HL-60 (cell line): Measurements from ENCODE around the gene RBM26.

ENCODE experiments used
- DNase-seq, 2 experiments: peaks; one replicate each; pipeline ENCODE4 v3.0.0-alpha.2; 2010 to 2020; ENCODE audit warnings: low read depth in 1 of 2, low spot score in 1 of 2
- H3K27ac ChIP-seq: fragments of 250-450 bp; sonication (Bioruptor Pico); replicated peaks from 2 replicates; pipeline ENCODE4 v1.5.1; 2020; ENCODE audit warnings: mild to moderate bottlenecking, moderate library complexity
- H3K27me3 ChIP-seq: fragments of 250-450 bp; sonication (Bioruptor Pico); 2 replicates; pipeline ENCODE4 v1.5.1; 2021; ENCODE audit warnings: mild to moderate bottlenecking, moderate library complexity; ENCODE audit not compliant: insufficient read depth, poor library complexity, severe bottlenecking
- H3K4me3 ChIP-seq: replicated peaks from 2 replicates; pipeline ENCODE4 v1.5.1; 2011; ENCODE audit warnings: mild to moderate bottlenecking, control low read depth, low read length; ENCODE audit not compliant: insufficient read depth
- CTCF ChIP-seq: IDR thresholded peaks from one replicate; pipeline ENCODE4 v1.5.1; 2011; ENCODE audit warnings: low read length, control low read depth, inconsistent platforms; ENCODE audit not compliant: insufficient read depth
- GABPA ChIP-seq: IDR thresholded peaks from 2 replicates; pipeline ENCODE4 v1.6.1; 2012; ENCODE audit warnings: low read depth
- POLR2AphosphoS5 ChIP-seq: IDR thresholded peaks from 2 replicates; pipeline ENCODE4 v1.6.1; 2012; ENCODE audit warnings: low read depth
- REST ChIP-seq: IDR thresholded peaks from 2 replicates; pipeline ENCODE4 v1.6.1; 2012; ENCODE audit warnings: low read depth; ENCODE audit not compliant: insufficient replicate concordance
- SPI1 ChIP-seq: IDR thresholded peaks from 2 replicates; pipeline ENCODE4 v1.6.1; 2012; ENCODE audit warnings: low read depth, mild to moderate bottlenecking, borderline replicate concordance

The RBM26 gene

GRCh38 chr13:79423801-79424642, 18.0 kb upstream of the RBM26 start:
- no peaks in the 10 kb centered on the region for H3K27me3 ChIP-seq
- H3K4me3 ChIP-seq = no peak overlapping the region
- peak in 1 of 2 experiments; percentile 26 for DNase-seq
- TF ChIP-seq CTCF = peak; percentile 29
- TF ChIP-seq REST = no peak
- H3K27ac ChIP-seq = no peak overlapping the region

GRCh38 chr13:79423340-79423739, 17.3 kb upstream of the RBM26 start:
- DNase-seq = no peak
- TF ChIP-seq GABPA (no peak), SPI1 (no peak), CTCF (no peak), POLR2AphosphoS5 (no peak), REST (no peak)
- Histone ChIP-seq H3K27me3 (no peaks in the 10 kb centered on the region), H3K27ac (no peak overlapping the region), H3K4me3 (no peak overlapping the region)

- no peak overlapping the region for H3K27ac ChIP-seq
- no peak for DNase-seq
- no peak for TF ChIP-seq CTCF
- no peaks in the 10 kb centered on the region for H3K27me3 ChIP-seq
- H3K4me3 ChIP-seq = no peak overlapping the region
These were observed 13.3 kb upstream of the RBM26 start for GRCh38 chr13:79419365-79419764.

- no peaks in the 10 kb centered on the region for H3K27me3 ChIP-seq
- no peak for DNase-seq
- no peak overlapping the region for H3K4me3 ChIP-seq
- no peak overlapping the region for H3K27ac ChIP-seq
- TF ChIP-seq POLR2AphosphoS5 = no peak
- no peak for TF ChIP-seq REST
- TF ChIP-seq SPI1 = no peak
- TF ChIP-seq GABPA = no peak
- no peak for TF ChIP-seq CTCF
These were observed 11.7 kb upstream of the RBM26 start for GRCh38 chr13:79417741-79418140.
